Panc1 (cell line): ENCODE data around the gene ZHX3. TPM values are rescaled to one million over a fixed set of nuclear protein-coding genes. Genes with fewer than 3 reads are reported as not detected.

Source experiments
- ATAC-seq: fragments of 200-7000 bp; cut with Tn5 transposase; 2 replicates; pipeline ENCODE4 v1.9.1; 2020; ENCODE audit warnings: mild to moderate bottlenecking, moderate library complexity
- BruUV-seq: library from RNA; stranded (reverse); fragments of 400-500 nt; replicated peaks from 2 replicates; lab custom pipeline; 2021; lab: Mats Ljungman, UMichigan
- CTCF ChIA-PET: fragments of 300-600 bp; sonication (Branson Sonifier 250); formaldehyde crosslinking; loops from one replicate; lab custom pipeline; 2022; ENCODE audit warnings: antibody characterized with exemption; lab: Charles Lee
- POLR2A ChIA-PET: fragments of 300-600 bp; sonication (Branson Sonifier 250); formaldehyde crosslinking; loops from one replicate; lab custom pipeline; 2022; ENCODE audit warnings: antibody characterized with exemption; lab: Charles Lee
- DNase-seq: peaks from one replicate; pipeline ENCODE4 v3.0.0-alpha.2; 2010; ENCODE audit warnings: low read depth, low spot score
- H3K27ac ChIP-seq: 2 replicates; pipeline ENCODE4 v1.5.1; 2011; ENCODE audit warnings: mild to moderate bottlenecking, low read length, inconsistent platforms
- H3K27me3 ChIP-seq: fragments of 200-500 bp; sonication (Bioruptor generic); 2 replicates; pipeline ENCODE4 v1.6.0; 2014; ENCODE audit warnings: low read length, inconsistent platforms; ENCODE audit not compliant: control insufficient read depth, insufficient read depth
- H3K36me3 ChIP-seq: fragments of 200-500 bp; sonication (Bioruptor generic); 2 replicates; pipeline ENCODE4 v1.5.1; 2014; ENCODE audit warnings: inconsistent platforms, mild to moderate bottlenecking, low read length, moderate library complexity; ENCODE audit not compliant: control insufficient read depth, insufficient read depth
- H3K4me1 ChIP-seq: 2 replicates; pipeline ENCODE4 v1.5.1; 2011; ENCODE audit warnings: inconsistent platforms, mild to moderate bottlenecking, low read length, moderate library complexity; ENCODE audit not compliant: control insufficient read depth, insufficient read depth
- H3K4me3 ChIP-seq, 2 experiments: 2 replicates each; pipeline ENCODE4 v1.5.1; 2011 to 2012; ENCODE audit warnings: low read depth in 2 of 2, low read length in 2 of 2, mild to moderate bottlenecking in 2 of 2, inconsistent platforms in 1 of 2, moderate library complexity in 1 of 2
- H3K9me3 ChIP-seq: fragments of 200-500 bp; sonication (Bioruptor generic); 2 replicates; pipeline ENCODE4 v1.5.1; 2014; ENCODE audit warnings: low read depth, mild to moderate bottlenecking, inconsistent platforms, low read length, moderate library complexity; ENCODE audit not compliant: control insufficient read depth, insufficient read depth
- POLR2AphosphoS5 ChIP-seq: IDR thresholded peaks from 2 replicates; pipeline ENCODE4 v1.6.1; 2012; ENCODE audit warnings: mild to moderate bottlenecking, low read depth, low read length, moderate library complexity
- SIN3A ChIP-seq: IDR thresholded peaks from 2 replicates; pipeline ENCODE4 v1.6.1; 2012; ENCODE audit warnings: low read depth, mild to moderate bottlenecking, low read length, moderate library complexity, borderline replicate concordance; ENCODE audit not compliant: insufficient read depth
- TCF7L2 ChIP-seq: IDR thresholded peaks from 2 replicates; pipeline ENCODE4 v1.6.1; 2011; ENCODE audit warnings: mild to moderate bottlenecking, low read depth, low read length, inconsistent platforms
- in situ Hi-C: cut with HindIII; loops from 2 replicates; pipeline ENCODE4 v1.10.0; 2016; ENCODE audit warnings: low sequenced_read_pairs, low pct_unique_long_range_greater_than_20kb
- intact Hi-C: fragments of 100-400 bp; cut with micrococcal nuclease; formaldehyde crosslinking; loops from one replicate; pipeline ENCODE4 v1.10.0; 2022; ENCODE audit not compliant: unreplicated experiment
- total RNA-seq: library from RNA; stranded (reverse); gene quantifications from one replicate; pipeline ENCODE4 v1.2.1, GENCODE V29; 2021; ENCODE audit not compliant: unreplicated experiment
- TF ChIP-seq, protein P1 (sequence below): fragments of 450-650 bp; IDR thresholded peaks from 2 replicates; pipeline ENCODE4 v1.5.1; 2017; ENCODE audit warnings: mild to moderate bottlenecking
- TF ChIP-seq, protein P2 (sequence below), 2 experiments: IDR thresholded peaks; 2 replicates each; pipeline ENCODE4 v1.6.1; 2011 to 2012; ENCODE audit warnings: low read depth in 2 of 2, control low read depth in 1 of 2, low read length in 1 of 2, mild to moderate bottlenecking in 1 of 2, moderate library complexity in 1 of 2; ENCODE audit not compliant: insufficient read depth in 1 of 2

Gene ZHX3
- total RNA-seq, 1 experiment from 2014 or later = 19.8 TPM

DNA sequence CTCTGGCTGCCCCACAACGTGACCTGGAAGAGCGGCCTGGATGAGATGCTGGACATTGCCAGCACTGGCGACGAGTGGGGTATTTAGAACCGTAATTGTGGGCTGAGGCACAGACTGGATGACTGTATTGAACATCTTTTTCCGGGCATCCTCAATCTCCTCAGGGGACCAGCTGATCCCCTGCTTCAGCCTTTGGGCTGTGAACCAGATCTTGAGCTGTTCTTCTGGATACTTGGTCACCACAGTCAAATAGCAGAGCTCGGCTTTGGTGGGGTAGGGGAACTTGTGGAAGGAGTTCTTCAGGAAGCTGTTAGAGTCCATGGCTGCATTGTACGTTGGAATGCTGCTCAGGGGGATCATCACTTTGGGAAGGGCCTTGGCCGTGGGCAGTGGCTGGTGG lies 113.9 kb downstream of the ZHX3 start:
- H3K36me3 ChIP-seq = no peaks in the 10 kb centered on the region
- no peak overlapping the region for H3K4me3 ChIP-seq
- H3K27ac ChIP-seq = no peak overlapping the region
- H3K27me3 ChIP-seq = no peaks in the 10 kb centered on the region
- H3K9me3 ChIP-seq = peaks cover 6% of the 10 kb centered on the region; the same call in 1 of the 2 replicates
- no peaks in the 10 kb centered on the region for H3K4me1 ChIP-seq
- ATAC-seq = no peak
- CTCF ChIA-PET = no interaction called here
- in situ Hi-C loops = no loop called here
- POLR2A ChIA-PET = no interaction called here
- DNase-seq = no peak
- no TSS peak for BruUV-seq
- TF ChIP-seq, protein P1, sequence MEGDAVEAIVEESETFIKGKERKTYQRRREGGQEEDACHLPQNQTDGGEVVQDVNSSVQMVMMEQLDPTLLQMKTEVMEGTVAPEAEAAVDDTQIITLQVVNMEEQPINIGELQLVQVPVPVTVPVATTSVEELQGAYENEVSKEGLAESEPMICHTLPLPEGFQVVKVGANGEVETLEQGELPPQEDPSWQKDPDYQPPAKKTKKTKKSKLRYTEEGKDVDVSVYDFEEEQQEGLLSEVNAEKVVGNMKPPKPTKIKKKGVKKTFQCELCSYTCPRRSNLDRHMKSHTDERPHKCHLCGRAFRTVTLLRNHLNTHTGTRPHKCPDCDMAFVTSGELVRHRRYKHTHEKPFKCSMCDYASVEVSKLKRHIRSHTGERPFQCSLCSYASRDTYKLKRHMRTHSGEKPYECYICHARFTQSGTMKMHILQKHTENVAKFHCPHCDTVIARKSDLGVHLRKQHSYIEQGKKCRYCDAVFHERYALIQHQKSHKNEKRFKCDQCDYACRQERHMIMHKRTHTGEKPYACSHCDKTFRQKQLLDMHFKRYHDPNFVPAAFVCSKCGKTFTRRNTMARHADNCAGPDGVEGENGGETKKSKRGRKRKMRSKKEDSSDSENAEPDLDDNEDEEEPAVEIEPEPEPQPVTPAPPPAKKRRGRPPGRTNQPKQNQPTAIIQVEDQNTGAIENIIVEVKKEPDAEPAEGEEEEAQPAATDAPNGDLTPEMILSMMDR = no peak
- no peak for TF ChIP-seq POLR2AphosphoS5
- TF ChIP-seq TCF7L2 = no peak
- no peak for TF ChIP-seq SIN3A
- TF ChIP-seq, protein P2, sequence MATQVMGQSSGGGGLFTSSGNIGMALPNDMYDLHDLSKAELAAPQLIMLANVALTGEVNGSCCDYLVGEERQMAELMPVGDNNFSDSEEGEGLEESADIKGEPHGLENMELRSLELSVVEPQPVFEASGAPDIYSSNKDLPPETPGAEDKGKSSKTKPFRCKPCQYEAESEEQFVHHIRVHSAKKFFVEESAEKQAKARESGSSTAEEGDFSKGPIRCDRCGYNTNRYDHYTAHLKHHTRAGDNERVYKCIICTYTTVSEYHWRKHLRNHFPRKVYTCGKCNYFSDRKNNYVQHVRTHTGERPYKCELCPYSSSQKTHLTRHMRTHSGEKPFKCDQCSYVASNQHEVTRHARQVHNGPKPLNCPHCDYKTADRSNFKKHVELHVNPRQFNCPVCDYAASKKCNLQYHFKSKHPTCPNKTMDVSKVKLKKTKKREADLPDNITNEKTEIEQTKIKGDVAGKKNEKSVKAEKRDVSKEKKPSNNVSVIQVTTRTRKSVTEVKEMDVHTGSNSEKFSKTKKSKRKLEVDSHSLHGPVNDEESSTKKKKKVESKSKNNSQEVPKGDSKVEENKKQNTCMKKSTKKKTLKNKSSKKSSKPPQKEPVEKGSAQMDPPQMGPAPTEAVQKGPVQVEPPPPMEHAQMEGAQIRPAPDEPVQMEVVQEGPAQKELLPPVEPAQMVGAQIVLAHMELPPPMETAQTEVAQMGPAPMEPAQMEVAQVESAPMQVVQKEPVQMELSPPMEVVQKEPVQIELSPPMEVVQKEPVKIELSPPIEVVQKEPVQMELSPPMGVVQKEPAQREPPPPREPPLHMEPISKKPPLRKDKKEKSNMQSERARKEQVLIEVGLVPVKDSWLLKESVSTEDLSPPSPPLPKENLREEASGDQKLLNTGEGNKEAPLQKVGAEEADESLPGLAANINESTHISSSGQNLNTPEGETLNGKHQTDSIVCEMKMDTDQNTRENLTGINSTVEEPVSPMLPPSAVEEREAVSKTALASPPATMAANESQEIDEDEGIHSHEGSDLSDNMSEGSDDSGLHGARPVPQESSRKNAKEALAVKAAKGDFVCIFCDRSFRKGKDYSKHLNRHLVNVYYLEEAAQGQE (IDR thresholded peaks at IDR 0.05; ENCODE audit: insufficient read depth in 1 of 2, low read depth in 2 of 2, low read length in 1 of 2) = no peak
- intact Hi-C loops = no loop called here

DNA sequence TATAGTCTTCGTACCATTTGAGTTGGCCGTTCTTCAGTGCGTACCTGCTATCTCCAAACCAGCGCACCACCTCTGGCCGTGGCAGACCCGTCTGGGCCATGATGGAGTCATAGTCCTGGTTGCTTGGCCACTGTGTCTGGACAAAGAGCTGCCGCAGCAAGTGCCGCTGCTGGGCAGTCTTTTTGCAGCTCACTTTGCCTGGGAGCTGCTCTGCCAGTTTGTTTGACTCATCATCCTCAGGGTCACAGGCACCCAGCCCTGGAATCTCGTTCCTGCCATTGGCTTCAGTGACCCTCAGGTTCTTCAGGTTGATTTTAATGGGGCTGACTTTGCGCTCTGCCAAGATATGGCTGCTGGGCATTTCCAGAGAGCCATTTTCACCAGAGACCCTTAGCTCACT lies 115.1 kb downstream of the ZHX3 start:
- POLR2A ChIA-PET = no interaction called here

More for the DNA sequence above, 115.1 kb downstream of the ZHX3 start:
- in situ Hi-C loops = no loop called here
- CTCF ChIA-PET = no interaction called here
- Histone ChIP-seq H3K4me1 (no peaks in the 10 kb centered on the region), H3K9me3 (peaks cover 11% of the 10 kb centered on the region; the same call in 1 of the 2 replicates), H3K36me3 (no peaks in the 10 kb centered on the region), H3K27me3 (no peaks in the 10 kb centered on the region), H3K4me3 (no peak overlapping the region), H3K27ac (no peak overlapping the region)
- ATAC-seq (no peak), DNase-seq (no peak)
- no TSS peak for BruUV-seq
- TF ChIP-seq, protein P2 (IDR thresholded peaks at IDR 0.05; ENCODE audit: insufficient read depth in 1 of 2, low read depth in 2 of 2, low read length in 1 of 2) = no peak
- TF ChIP-seq TCF7L2 (no peak), POLR2AphosphoS5 (no peak), SIN3A (no peak)
- TF ChIP-seq, protein P1 = no peak
- intact Hi-C loops = no loop called here
